Astrocyte (in vitro differentiated cells and primary cell): ENCODE results near the gene CHCHD6. TPM values are rescaled to one million over a fixed set of nuclear protein-coding genes. Genes with fewer than 3 reads are reported as not detected.

ENCODE experiments used
- DNase-seq: peaks from one replicate; pipeline ENCODE4 v3.0.0-alpha.2; 2010; ENCODE audit warnings: low read depth
- FAIRE-seq: peaks from 2 replicates; lab custom pipeline; 2011; peaks lifted over from hg19 to GRCh38; lab: Jason Lieb, UNC
- H2AFZ ChIP-seq: 2 replicates; pipeline ENCODE4 v1.6.0; 2012; ENCODE audit warnings: low read depth, low read length, inconsistent platforms
- H3K27ac ChIP-seq: 2 replicates; pipeline ENCODE4 v1.5.1; 2011; ENCODE audit warnings: low read depth, low read length, inconsistent platforms
- H3K27me3 ChIP-seq: 2 replicates; pipeline ENCODE4 v1.6.0; 2011; ENCODE audit warnings: low read length, inconsistent platforms; ENCODE audit not compliant: insufficient read depth
- H3K36me3 ChIP-seq: 2 replicates; pipeline ENCODE4 v1.5.1; 2011; ENCODE audit warnings: low read length, inconsistent platforms; ENCODE audit not compliant: insufficient read depth
- H3K4me1 ChIP-seq: 2 replicates; pipeline ENCODE4 v1.5.1; 2011; ENCODE audit warnings: low read length, inconsistent platforms; ENCODE audit not compliant: insufficient read depth
- H3K4me2 ChIP-seq: 2 replicates; pipeline ENCODE4 v1.6.0; 2012; ENCODE audit warnings: low read length, inconsistent platforms
- H3K4me3 ChIP-seq: 2 replicates; pipeline ENCODE4 v1.5.1; 2011; ENCODE audit warnings: low read depth, mild to moderate bottlenecking, low read length, inconsistent platforms; ENCODE audit not compliant: insufficient read depth
- H3K79me2 ChIP-seq: 2 replicates; pipeline ENCODE4 v1.6.0; 2012; ENCODE audit warnings: mild to moderate bottlenecking, low read length, inconsistent platforms; ENCODE audit not compliant: insufficient read depth
- H3K9ac ChIP-seq: 2 replicates; pipeline ENCODE4 v1.6.0; 2012; ENCODE audit warnings: mild to moderate bottlenecking, low read length, inconsistent platforms
- H3K9me3 ChIP-seq: 2 replicates; pipeline ENCODE4 v1.5.1; 2012; ENCODE audit warnings: low read depth, mild to moderate bottlenecking, low read length, inconsistent platforms; ENCODE audit not compliant: insufficient read depth
- H4K20me1 ChIP-seq: 2 replicates; pipeline ENCODE4 v1.6.0; 2012; ENCODE audit warnings: low read length, inconsistent platforms; ENCODE audit not compliant: insufficient read depth
- H3K27ac Mint-ChIP-seq: one replicate; pipeline ENCODE4 v1.8.0; 2021; ENCODE audit warnings: mild to moderate bottlenecking, mixed read lengths; ENCODE audit not compliant: unreplicated experiment
- H3K27me3 Mint-ChIP-seq: one replicate; pipeline ENCODE4 v1.8.0; 2021; ENCODE audit warnings: low read depth, mixed read lengths; ENCODE audit not compliant: unreplicated experiment
- H3K36me3 Mint-ChIP-seq: one replicate; pipeline ENCODE4 v1.8.0; 2021; ENCODE audit warnings: low read depth, mixed read lengths; ENCODE audit not compliant: unreplicated experiment
- H3K4me1 Mint-ChIP-seq: one replicate; pipeline ENCODE4 v1.8.0; 2021; ENCODE audit warnings: low read depth, mixed read lengths; ENCODE audit not compliant: unreplicated experiment
- H3K4me3 Mint-ChIP-seq: one replicate; pipeline ENCODE4 v1.8.0; 2021; ENCODE audit warnings: mild to moderate bottlenecking, moderate library complexity, mixed read lengths; ENCODE audit not compliant: unreplicated experiment
- H3K9me3 Mint-ChIP-seq: one replicate; pipeline ENCODE4 v1.8.0; 2021; ENCODE audit warnings: mild to moderate bottlenecking, mixed read lengths; ENCODE audit not compliant: unreplicated experiment
- EZH2 ChIP-seq: IDR thresholded peaks from 2 replicates; pipeline ENCODE4 v1.6.1; 2012; ENCODE audit warnings: mild to moderate bottlenecking, low read length, inconsistent platforms; ENCODE audit not compliant: insufficient read depth
- total RNA-seq: library from RNA; stranded (reverse); gene quantifications from 2 replicates; pipeline ENCODE4 v1.2.1, GENCODE V29; 2021
- TF ChIP-seq, protein P1 (sequence below): IDR thresholded peaks from 2 replicates; pipeline ENCODE4 v1.5.1; 2011; ENCODE audit warnings: low read depth, mild to moderate bottlenecking, inconsistent platforms, low read length, moderate library complexity; ENCODE audit not compliant: insufficient read depth

The CHCHD6 gene
- total RNA-seq, 1 donor from 2014 or later, result 21.1 TPM

- H3K27me3 Mint-ChIP-seq, result peaks cover 36% of the 10 kb centered on the region
Measured at GRCh38 chr3:126677862-126678503, 26.1 kb upstream of the CHCHD6 start.

GRCh38 chr3:126678693-126679317, 25.2 kb upstream of the CHCHD6 start:
- DNase-seq, result no peak

More at GRCh38 chr3:126677862-126678503, 26.1 kb upstream of the CHCHD6 start:
- TF ChIP-seq, protein P1, sequence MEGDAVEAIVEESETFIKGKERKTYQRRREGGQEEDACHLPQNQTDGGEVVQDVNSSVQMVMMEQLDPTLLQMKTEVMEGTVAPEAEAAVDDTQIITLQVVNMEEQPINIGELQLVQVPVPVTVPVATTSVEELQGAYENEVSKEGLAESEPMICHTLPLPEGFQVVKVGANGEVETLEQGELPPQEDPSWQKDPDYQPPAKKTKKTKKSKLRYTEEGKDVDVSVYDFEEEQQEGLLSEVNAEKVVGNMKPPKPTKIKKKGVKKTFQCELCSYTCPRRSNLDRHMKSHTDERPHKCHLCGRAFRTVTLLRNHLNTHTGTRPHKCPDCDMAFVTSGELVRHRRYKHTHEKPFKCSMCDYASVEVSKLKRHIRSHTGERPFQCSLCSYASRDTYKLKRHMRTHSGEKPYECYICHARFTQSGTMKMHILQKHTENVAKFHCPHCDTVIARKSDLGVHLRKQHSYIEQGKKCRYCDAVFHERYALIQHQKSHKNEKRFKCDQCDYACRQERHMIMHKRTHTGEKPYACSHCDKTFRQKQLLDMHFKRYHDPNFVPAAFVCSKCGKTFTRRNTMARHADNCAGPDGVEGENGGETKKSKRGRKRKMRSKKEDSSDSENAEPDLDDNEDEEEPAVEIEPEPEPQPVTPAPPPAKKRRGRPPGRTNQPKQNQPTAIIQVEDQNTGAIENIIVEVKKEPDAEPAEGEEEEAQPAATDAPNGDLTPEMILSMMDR, result no peak
- DNase-seq (no peak), FAIRE-seq (no peak)
- H2AFZ ChIP-seq, result no peak overlapping the region
- Mint-ChIP-seq H3K4me3 (no peak overlapping the region), H3K4me1 (no peaks in the 10 kb centered on the region), H3K27ac (no peak overlapping the region), H3K9me3 (no peaks in the 10 kb centered on the region), H3K36me3 (no peaks in the 10 kb centered on the region)
- no peak overlapping the region for H3K27ac ChIP-seq
- no peak overlapping the region for H3K4me2 ChIP-seq
- H3K9me3 ChIP-seq, result peaks cover 1% of the 10 kb centered on the region
- H3K36me3 ChIP-seq, result no peaks in the 10 kb centered on the region
- H3K9ac ChIP-seq, result no peak overlapping the region
- no peaks in the 10 kb centered on the region for H3K79me2 ChIP-seq
- no peaks in the 10 kb centered on the region for H4K20me1 ChIP-seq
- H3K4me3 ChIP-seq, result no peak overlapping the region
- peaks cover 14% of the 10 kb centered on the region for H3K27me3 ChIP-seq
- no peaks in the 10 kb centered on the region for H3K4me1 ChIP-seq

More at GRCh38 chr3:126678693-126679317, 25.2 kb upstream of the CHCHD6 start:
- Histone ChIP-seq H3K27ac (no peak overlapping the region), H3K9ac (no peak overlapping the region), H4K20me1 (no peaks in the 10 kb centered on the region), H3K4me2 (peak overlapping the region; percentile 56), H3K4me1 (no peaks in the 10 kb centered on the region), H3K9me3 (no peaks in the 10 kb centered on the region), H3K36me3 (no peaks in the 10 kb centered on the region), H3K79me2 (no peaks in the 10 kb centered on the region), H3K4me3 (no peak overlapping the region), H3K27me3 (peaks cover 14% of the 10 kb centered on the region), H2AFZ (peak overlapping the region; percentile 46)
- Mint-ChIP-seq H3K27ac (no peak overlapping the region), H3K4me3 (no peak overlapping the region), H3K36me3 (no peaks in the 10 kb centered on the region), H3K27me3 (peaks cover 36% of the 10 kb centered on the region), H3K9me3 (no peaks in the 10 kb centered on the region), H3K4me1 (no peaks in the 10 kb centered on the region)
- no peak for TF ChIP-seq EZH2
- TF ChIP-seq, protein P1, result no peak
- FAIRE-seq, result no peak
